ELF-1 (cell line): ENCODE data around the gene TPRN.

Experiments
- DNase-seq: peaks from one replicate; pipeline ENCODE4 v3.0.0-alpha.2; 2016; ENCODE audit warnings: low read depth, low spot score

TPRN gene

DNA sequence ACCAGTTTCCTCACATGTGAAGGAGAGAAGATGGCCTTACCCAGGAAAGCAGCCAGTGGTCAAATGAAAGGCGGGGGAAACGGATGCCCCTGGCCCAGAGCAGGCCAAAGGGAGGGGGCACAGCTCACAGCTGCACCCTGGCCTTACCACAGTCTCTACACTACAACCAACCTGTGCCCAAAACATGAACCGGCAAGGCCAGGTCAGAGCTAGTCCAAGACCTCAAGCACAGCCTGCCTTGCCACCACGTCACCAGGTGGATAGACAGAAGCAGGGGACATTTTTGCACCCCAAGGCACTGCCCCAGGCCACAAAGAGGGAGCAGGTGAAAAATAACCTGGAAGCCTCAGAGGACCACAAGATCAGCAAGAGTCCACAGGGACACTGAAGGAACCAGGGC, 57.1 kb downstream of the TPRN start:
- no peak for DNase-seq

DNA sequence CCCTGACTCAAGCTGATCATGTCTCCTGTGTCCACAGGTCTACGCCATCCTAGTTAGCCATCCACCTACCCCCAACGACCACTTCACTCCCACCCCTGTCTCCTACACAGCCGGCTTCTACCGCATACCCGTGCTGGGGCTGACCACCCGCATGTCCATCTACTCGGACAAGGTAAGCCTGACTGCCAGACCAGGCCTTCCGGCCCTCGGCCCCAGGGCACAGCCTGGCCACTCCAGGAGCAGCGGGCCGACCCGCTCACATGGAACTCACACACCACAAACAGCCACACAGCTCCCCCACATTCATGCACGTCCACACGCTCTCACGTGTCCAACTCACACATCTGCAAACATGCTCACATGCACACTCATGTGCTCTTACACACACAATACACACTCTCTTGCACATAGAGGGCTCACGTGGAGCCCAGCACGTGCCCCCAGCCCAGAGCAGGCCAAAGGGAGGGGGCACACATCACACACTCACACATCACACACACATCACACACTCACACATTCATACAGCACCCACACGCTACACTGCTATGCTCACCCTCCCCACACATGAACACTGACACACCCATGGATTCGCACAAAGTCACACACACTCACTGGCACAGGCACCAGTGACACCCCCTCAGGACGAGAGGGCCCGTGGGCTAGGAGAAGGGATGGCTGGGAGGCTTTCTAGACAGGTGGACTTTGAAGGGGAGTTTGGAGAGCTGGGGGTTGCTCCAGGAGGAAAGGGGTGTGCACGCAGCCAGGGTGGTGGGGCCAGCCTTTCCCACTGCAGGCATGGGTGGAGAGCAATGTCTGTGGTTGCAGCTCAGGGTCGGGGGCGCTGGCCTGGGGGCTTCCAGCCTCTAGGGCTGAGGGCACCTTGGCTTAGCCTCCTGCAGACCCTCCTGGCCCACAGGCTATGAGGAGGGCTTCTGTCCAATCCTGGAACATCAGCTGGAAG, 58.3 kb downstream of the TPRN start:
- no peak for DNase-seq
